ENCODE data around the gene VASN. TPM values are rescaled to one million over a fixed set of nuclear protein-coding genes. Genes with fewer than 3 reads are reported as not detected.

VASN gene
- total RNA-seq, 6 experiments from 2014 or later: 92.0 to 131 (median 103) TPM

DNA sequence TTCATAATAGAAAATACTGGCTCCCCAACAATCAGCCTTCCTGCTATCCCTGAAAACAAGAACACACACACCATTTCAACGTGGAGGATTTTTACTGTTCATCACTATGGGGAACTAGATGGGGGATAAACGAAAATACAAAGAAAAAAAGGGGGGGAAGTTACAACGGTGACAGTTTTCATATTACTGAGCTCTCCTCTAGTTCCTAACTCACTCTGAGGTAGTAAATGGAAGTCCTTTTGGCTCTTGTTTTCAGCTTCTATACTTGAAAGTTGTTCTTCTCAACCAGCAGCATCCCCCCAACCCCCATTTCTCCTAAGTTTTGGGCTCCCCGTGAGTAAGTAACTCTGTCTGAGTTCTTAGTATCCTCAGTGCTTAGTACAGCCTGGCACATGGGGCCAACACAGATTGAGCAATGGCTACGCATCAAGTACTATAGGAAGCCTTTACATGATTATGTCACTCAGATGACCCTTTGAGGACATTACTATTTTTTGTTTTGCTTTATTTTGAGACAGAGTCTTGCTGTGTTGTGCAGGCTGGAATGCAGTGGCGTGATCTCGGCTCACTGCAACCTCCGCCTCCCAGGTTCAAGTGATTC is 49.0 kb downstream of the VASN start:
- no peak overlapping the region for H3K27ac Mint-ChIP-seq
- H3K36me3 Mint-ChIP-seq (ENCODE audit: low read depth): no peaks in the 10 kb centered on the region
- DNase-seq: no peak
- no peak overlapping the region for H3K4me3 Mint-ChIP-seq
- no peaks in the 10 kb centered on the region for H3K9me3 Mint-ChIP-seq
- peaks cover 8% of the 10 kb centered on the region for H3K4me1 Mint-ChIP-seq (ENCODE audit: low read depth)
- TF ChIP-seq, protein P1, sequence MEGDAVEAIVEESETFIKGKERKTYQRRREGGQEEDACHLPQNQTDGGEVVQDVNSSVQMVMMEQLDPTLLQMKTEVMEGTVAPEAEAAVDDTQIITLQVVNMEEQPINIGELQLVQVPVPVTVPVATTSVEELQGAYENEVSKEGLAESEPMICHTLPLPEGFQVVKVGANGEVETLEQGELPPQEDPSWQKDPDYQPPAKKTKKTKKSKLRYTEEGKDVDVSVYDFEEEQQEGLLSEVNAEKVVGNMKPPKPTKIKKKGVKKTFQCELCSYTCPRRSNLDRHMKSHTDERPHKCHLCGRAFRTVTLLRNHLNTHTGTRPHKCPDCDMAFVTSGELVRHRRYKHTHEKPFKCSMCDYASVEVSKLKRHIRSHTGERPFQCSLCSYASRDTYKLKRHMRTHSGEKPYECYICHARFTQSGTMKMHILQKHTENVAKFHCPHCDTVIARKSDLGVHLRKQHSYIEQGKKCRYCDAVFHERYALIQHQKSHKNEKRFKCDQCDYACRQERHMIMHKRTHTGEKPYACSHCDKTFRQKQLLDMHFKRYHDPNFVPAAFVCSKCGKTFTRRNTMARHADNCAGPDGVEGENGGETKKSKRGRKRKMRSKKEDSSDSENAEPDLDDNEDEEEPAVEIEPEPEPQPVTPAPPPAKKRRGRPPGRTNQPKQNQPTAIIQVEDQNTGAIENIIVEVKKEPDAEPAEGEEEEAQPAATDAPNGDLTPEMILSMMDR (IDR thresholded peaks at IDR 0.05): no peak
- H3K27me3 Mint-ChIP-seq (ENCODE audit: insufficient read depth): no peaks in the 10 kb centered on the region; the same call in 1 of the 2 replicates

DNA sequence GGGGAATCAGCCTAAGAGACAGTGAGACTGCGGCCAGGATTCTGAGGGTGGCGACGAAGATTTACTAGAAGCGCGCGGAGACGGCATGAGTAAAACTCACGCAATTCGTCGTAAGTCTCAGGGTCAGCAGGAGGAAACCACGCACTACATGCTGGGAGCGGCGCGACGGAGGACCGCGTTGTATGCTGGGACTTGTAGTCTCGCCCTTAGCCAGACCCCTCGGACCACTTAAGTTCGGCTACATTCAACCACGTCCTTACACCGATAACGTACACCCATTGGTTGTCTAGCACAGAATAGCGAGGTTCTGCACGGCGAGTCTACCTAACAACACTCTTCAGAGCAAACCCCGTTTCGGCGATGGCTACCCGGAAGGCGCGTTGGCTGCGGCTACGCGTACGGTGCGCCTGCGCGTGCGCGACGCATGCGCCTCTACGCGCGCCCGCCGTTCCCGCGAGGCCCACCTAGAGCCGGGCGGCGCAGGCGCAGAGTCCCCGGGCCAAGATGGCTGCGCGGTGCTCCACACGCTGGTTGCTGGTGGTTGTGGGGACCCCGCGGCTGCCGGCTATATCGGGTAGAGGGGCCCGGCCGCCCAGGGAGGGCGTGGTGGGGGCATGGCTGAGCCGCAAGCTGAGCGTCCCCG is 53.9 kb downstream of the VASN start, which contains the start of gene DNAJA3:
DNAJA3 (plus strand) TSS at position 491 of the 643 bp plus-strand sequence; CDS start at position 505, 14 bp downstream.
- H3K4me3 Mint-ChIP-seq: peak within 1 kb of the TSS; percentile 100
- no peaks in the 10 kb centered on the region for H3K9me3 Mint-ChIP-seq
- TF ChIP-seq, protein P1 (IDR thresholded peaks at IDR 0.05): peak; percentile 25; the same call in 1 of the 2 replicates
- peak within 1 kb of the TSS; percentile 100 for H3K27ac Mint-ChIP-seq
- no peaks in the 10 kb centered on the region; the same call in 1 of the 2 replicates for H3K27me3 Mint-ChIP-seq (ENCODE audit: insufficient read depth)
- peak; percentile 90 for DNase-seq
- peaks cover 18% of the 10 kb centered on the region for H3K36me3 Mint-ChIP-seq (ENCODE audit: low read depth)
- H3K4me1 Mint-ChIP-seq (ENCODE audit: low read depth): peaks cover 27% of the 10 kb centered on the region

DNA sequence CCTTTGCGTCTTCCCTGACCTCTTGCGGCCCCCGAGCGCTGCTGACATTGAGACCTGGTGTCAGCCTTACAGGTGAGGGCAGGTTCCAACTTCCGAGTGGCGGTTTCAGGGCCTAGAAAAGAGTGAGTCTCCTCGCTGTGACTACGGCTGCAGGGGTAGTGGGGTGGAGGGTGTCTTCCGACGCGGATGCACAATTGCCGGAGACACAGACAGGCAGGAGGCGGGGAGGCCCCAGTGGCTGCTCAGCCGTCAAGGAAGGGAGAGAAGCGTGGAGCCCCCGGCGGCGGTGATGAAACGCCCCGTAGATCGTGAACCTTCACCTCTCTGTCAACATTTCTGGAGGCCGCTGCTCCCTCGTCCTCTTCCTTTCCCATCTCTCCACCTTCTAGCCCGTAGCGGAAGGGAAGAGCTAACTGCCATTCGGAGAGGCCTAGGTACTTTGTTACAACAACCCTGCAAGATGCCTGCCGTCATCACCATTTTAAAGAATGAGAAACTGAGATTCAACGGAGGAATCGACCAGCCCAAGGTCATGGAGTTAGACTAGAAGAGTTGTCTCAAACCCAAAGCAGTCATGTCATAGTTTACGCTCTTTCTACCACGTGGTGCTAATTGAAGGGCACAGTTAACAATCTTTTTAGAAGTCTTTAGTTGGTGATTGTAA is 54.5 kb downstream of the VASN start:
- Mint-ChIP-seq H3K27me3 (ENCODE audit: insufficient read depth) (no peaks in the 10 kb centered on the region; the same call in none of the 2 replicates), H3K9me3 (no peaks in the 10 kb centered on the region), H3K4me3 (peak overlapping the region; percentile 100), H3K27ac (peak overlapping the region; percentile 100), H3K36me3 (ENCODE audit: low read depth) (peaks cover 21% of the 10 kb centered on the region), H3K4me1 (ENCODE audit: low read depth) (peaks cover 27% of the 10 kb centered on the region)
- DNase-seq: no peak
- TF ChIP-seq, protein P1 (IDR thresholded peaks at IDR 0.05): no peak; the same call in 1 of the 2 replicates

DNA sequence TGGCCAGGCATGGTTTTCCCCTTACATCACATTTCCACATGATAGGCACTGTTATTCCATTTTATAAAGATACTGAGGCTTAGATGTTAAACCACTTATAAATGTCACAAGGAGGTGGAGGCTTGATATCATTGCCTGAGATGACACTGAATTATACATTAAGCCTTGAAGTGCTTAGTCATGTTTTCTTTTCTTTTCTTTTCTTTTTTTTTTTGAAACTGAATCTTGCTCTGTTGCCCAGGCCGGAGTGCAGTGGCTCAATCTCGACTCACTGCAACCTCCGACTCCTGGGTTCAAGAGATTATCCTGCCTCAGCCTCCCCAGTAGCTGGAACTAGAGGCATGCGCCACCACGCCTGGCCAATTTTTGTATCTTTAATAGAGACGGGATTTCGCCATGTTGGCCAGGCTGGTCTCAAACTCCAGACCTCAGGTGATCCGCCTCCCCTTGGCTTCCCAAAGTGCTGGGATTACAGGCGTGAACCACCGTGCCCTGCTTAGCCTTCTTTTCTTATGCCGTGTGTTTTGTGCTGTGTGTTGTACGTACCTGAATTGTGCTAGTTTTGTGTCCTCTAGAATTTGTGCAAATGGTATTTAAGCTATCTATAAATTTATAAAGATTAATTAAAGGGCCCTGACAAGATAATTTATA is 55.2 kb downstream of the VASN start:
- H3K36me3 Mint-ChIP-seq (ENCODE audit: low read depth): peaks cover 28% of the 10 kb centered on the region
- no peaks in the 10 kb centered on the region for H3K9me3 Mint-ChIP-seq
- H3K27ac Mint-ChIP-seq: peak overlapping the region; percentile 100
- H3K27me3 Mint-ChIP-seq (ENCODE audit: insufficient read depth): peaks cover 3% of the 10 kb centered on the region
- peaks cover 27% of the 10 kb centered on the region for H3K4me1 Mint-ChIP-seq (ENCODE audit: low read depth)
- no peak for DNase-seq
- TF ChIP-seq, protein P1 (IDR thresholded peaks at IDR 0.05): no peak
- H3K4me3 Mint-ChIP-seq: peak overlapping the region; percentile 100

DNA sequence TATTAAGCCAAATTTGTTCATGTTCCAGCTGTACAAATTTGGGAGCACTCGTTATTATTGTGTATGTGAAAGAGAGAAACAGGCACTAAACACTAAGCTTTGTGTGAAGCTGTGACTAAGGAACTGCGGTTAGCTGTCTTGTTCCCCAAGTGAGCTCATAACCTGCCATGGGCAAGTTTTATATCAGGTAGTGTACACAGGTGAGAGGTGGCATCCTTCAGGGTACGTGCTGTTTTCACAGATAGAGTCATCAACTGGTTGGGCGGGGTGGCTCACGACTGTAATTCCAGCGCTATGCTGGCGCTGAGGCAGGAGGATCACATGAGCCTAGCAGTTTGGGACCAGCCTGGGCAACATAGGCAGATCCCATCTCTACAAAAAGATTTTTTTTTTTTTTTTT is 56.9 kb downstream of the VASN start:
- no peak for DNase-seq
- peaks cover 3% of the 10 kb centered on the region for H3K27me3 Mint-ChIP-seq (ENCODE audit: insufficient read depth)
- H3K4me1 Mint-ChIP-seq (ENCODE audit: low read depth): peaks cover 27% of the 10 kb centered on the region
- TF ChIP-seq, protein P1 (IDR thresholded peaks at IDR 0.05): no peak
- 0 out of 2 replicates have a peak overlapping the region, but pooled peaks have one; percentile 13 for H3K4me3 Mint-ChIP-seq
- H3K27ac Mint-ChIP-seq: no peak overlapping the region
- no peaks in the 10 kb centered on the region for H3K9me3 Mint-ChIP-seq
- H3K36me3 Mint-ChIP-seq (ENCODE audit: low read depth): peaks cover 35% of the 10 kb centered on the region
